Cardiac muscle cell (in vitro differentiated cells and primary cell): Measurements from ENCODE around the gene TOR4A. TPM values are rescaled to one million over a fixed set of nuclear protein-coding genes. Genes with fewer than 3 reads are reported as not detected.

ENCODE experiments used
- DNase-seq, 2 donors: peaks; one replicate each; pipeline versions ENCODE4 v3.0.0 to v3.0.0-alpha.2; 2010 to 2017; ENCODE audit warnings: low read depth in 1 of 2, low spot score in 1 of 2
- H3K27ac ChIP-seq: fragments of 200-600 bp; sonication (generic); 2 replicates; pipeline ENCODE4 v1.5.1; 2016
- H3K27me3 ChIP-seq: fragments of 200-600 bp; sonication (generic); 2 replicates; pipeline ENCODE4 v1.6.0; 2016; ENCODE audit warnings: control low read depth
- H3K36me3 ChIP-seq: fragments of 200-600 bp; sonication (generic); 2 replicates; pipeline ENCODE4 v1.5.1; 2016; ENCODE audit warnings: control low read depth
- H3K4me1 ChIP-seq: fragments of 200-600 bp; sonication (generic); 2 replicates; pipeline ENCODE4 v1.8.1; 2017; ENCODE audit warnings: low read depth, mild to moderate bottlenecking, mixed run types
- H3K4me3 ChIP-seq: fragments of 200-600 bp; sonication (generic); 2 replicates; pipeline ENCODE4 v1.5.1; 2016; ENCODE audit warnings: mild to moderate bottlenecking
- H3K9me3 ChIP-seq: fragments of 200-600 bp; sonication (generic); 2 replicates; pipeline ENCODE4 v1.5.1; 2017; ENCODE audit warnings: low read depth, mild to moderate bottlenecking, control low read depth
- polyA plus RNA-seq: library from polyadenylated mRNA; unstranded; fragments of >200 nt; fragmentation: Nextera tagmentation; extraction: Ambion mirVana; gene quantifications from 2 replicates; pipeline ENCODE4 v1.2.1, GENCODE V29; 2016
- total RNA-seq: library from RNA; depleted of rRNA; stranded (reverse); fragments of >200 nt; gene quantifications from 2 replicates; pipeline ENCODE4 v1.2.3, GENCODE V29; 2016
- TF ChIP-seq, protein P1 (sequence below): IDR thresholded peaks from 2 replicates; pipeline ENCODE4 v1.5.1; 2012; ENCODE audit warnings: low read depth, mild to moderate bottlenecking, low read length

The TOR4A gene
- total and polyA plus RNA-seq, 2 experiments from 2014 or later, result 18.5 to 51.4 TPM

DNA sequence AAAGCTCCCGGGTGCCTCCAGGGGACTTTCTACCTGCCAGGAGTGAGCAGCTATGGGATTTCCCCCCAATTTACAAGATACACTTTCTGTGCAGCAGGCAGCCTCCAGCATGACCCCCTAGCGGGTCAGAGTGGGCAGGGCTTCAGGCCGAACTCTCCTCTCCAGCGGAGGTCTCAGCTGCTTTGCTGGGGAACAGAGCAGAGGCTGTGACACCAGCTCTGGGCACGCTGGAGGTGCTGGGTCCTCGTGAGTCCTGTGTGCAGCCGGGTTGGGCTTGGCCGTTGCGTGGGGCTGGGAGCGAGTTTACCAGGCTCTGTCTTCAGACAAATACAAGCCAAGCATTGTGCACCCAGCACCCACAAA, 21.7 kb downstream of the TOR4A start:
- TF ChIP-seq, protein P1, sequence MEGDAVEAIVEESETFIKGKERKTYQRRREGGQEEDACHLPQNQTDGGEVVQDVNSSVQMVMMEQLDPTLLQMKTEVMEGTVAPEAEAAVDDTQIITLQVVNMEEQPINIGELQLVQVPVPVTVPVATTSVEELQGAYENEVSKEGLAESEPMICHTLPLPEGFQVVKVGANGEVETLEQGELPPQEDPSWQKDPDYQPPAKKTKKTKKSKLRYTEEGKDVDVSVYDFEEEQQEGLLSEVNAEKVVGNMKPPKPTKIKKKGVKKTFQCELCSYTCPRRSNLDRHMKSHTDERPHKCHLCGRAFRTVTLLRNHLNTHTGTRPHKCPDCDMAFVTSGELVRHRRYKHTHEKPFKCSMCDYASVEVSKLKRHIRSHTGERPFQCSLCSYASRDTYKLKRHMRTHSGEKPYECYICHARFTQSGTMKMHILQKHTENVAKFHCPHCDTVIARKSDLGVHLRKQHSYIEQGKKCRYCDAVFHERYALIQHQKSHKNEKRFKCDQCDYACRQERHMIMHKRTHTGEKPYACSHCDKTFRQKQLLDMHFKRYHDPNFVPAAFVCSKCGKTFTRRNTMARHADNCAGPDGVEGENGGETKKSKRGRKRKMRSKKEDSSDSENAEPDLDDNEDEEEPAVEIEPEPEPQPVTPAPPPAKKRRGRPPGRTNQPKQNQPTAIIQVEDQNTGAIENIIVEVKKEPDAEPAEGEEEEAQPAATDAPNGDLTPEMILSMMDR, result no peak
- Histone ChIP-seq H3K4me1 (peaks cover 14% of the 10 kb centered on the region), H3K27me3 (peaks cover 52% of the 10 kb centered on the region), H3K9me3 (no peaks in the 10 kb centered on the region), H3K27ac (no peak overlapping the region), H3K4me3 (no peak overlapping the region), H3K36me3 (no peaks in the 10 kb centered on the region)
- peak in 1 of 2 donors; percentile 48 for DNase-seq

DNA sequence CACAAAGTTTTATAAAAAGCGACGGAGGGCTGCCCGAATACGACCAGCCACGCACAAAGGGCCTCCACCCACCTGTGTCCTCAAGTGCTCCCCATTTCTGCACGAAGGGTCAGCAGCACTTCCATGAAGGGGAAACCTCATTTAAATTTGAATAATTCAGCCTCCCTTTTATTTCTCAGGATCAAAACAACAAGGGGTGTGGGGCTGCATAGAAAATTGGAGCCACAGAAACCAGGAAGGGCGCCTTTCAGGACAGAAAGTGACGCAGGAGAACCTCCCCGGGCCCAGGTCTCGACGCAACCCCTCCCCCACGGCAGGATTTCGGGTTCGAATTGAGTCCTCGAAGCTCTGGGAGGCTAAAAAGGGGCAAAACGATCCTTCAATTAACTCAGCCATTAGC, 22.4 kb downstream of the TOR4A start:
- H3K4me3 ChIP-seq, result peak overlapping the region; percentile 60
- no peaks in the 10 kb centered on the region for H3K9me3 ChIP-seq
- no peaks in the 10 kb centered on the region for H3K36me3 ChIP-seq
- H3K27ac ChIP-seq, result no peak overlapping the region
- peak in 1 of 2 donors; percentile 53 for DNase-seq
- peaks cover 46% of the 10 kb centered on the region for H3K27me3 ChIP-seq
- TF ChIP-seq, protein P1, result no peak
- H3K4me1 ChIP-seq, result peaks cover 14% of the 10 kb centered on the region

DNA sequence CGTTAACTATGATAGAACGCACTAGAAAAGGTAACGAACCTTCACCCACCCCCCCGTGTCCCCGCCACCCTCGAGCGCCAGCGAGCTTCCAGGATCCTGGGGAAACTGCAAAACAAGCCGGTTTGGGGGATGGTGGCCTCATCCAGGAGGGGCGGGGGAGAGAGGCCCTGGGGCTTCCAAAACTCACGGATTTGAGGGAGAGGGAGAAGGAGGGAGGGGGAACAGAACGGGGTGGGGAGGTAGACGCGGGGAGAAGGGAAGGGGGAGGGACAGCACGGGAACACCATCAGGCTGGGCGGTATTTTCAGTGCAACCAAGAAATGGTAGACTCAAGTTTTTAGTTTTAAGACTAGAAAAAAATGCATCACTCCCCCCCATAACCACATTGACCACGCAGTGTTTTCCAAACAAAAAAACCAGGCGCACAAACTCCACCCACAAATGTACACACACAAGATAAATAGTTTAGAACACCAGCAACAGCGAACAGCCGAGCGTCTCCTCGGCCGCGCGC, 23.1 kb downstream of the TOR4A start:
- Histone ChIP-seq H3K9me3 (no peaks in the 10 kb centered on the region), H3K4me1 (peaks cover 14% of the 10 kb centered on the region), H3K4me3 (peak overlapping the region; percentile 60), H3K27me3 (peaks cover 40% of the 10 kb centered on the region), H3K36me3 (no peaks in the 10 kb centered on the region), H3K27ac (peak overlapping the region; percentile 47)
- TF ChIP-seq, protein P1, result no peak
- DNase-seq, result peak in 1 of 2 donors; percentile 39

DNA sequence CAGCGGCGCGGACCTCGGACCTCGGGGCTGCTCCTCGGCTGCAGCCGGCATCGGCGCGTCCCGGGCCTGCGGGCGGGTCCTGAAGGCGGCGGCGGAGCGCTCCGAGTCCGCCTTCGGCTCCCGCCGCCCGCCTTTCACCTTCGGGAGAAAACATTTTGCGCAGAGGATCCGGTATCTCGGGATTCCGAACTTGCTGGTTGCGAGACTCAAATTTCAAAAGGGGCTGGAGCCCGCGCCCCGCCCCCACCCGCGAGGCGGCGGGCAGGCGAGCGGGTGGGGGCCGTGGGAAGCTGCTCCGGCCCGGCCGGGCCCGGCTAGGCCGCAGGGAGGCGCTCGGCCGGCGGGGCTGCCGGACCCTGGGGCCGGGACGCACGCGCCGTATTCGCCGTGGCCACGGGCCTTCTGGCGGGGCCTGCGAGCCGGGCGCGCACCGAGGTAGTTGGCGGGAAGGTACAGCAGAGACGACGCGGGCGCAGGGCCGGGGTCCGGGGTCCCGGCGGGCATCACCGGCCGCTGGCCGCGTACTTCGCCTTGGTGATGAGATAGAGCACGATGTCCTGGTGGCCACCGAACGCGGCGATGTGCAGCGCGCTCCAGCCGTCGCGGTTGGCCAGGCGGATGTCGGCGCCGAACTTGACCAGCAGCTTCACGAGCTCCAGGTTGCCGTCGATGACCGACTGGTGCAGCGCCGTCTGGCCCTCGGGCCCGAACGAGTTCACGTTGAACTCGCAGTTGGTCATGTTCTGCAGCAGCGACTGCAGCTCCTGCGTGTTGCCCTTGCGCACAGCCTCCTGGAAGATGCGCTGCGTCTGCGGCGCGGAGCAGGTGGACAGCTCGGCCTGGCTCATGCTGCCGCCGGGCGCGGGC, 23.8 kb downstream of the TOR4A start:
- peak overlapping the region; percentile 47 for H3K27ac ChIP-seq
- DNase-seq, result peak; percentile 74 to 84
- peaks cover 33% of the 10 kb centered on the region for H3K27me3 ChIP-seq
- H3K4me1 ChIP-seq, result peaks cover 14% of the 10 kb centered on the region
- TF ChIP-seq, protein P1, result no peak
- H3K9me3 ChIP-seq, result no peaks in the 10 kb centered on the region
- H3K36me3 ChIP-seq, result no peaks in the 10 kb centered on the region
- peak overlapping the region; percentile 60 for H3K4me3 ChIP-seq

DNA sequence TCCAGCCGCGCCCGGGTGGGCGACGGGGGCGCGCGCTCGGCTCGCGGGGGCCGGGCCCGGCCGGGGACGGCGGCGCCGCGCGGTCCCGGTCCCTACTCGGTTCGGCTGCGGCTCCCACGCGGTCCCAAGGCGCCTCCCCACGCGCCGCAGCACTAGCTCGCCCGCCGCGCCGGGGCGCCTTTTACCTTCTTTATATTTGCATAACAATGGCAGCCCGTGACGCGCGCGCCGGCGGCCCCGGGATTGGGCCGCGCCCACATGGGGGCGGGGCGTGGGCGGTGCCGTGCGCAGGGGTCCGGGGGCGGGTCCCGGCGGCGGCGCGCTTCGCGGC, 24.6 kb downstream of the TOR4A start, which contains the start of gene NRARP:
TSS of gene NRARP (minus strand) at position 154 of the 331 bp plus-strand sequence. CDS start 343 bp downstream, outside the sequence.
- Histone ChIP-seq H3K9me3 (no peaks in the 10 kb centered on the region), H3K36me3 (no peaks in the 10 kb centered on the region), H3K27ac (peak within 1 kb of the TSS; percentile 47), H3K4me3 (peak within 1 kb of the TSS; percentile 60), H3K27me3 (peaks cover 26% of the 10 kb centered on the region), H3K4me1 (peaks cover 14% of the 10 kb centered on the region)
- DNase-seq, result peak; percentile 86 to 95
- TF ChIP-seq, protein P1, result no peak
